C1 segment of cervical spinal cord (tissue), 14 donors: ENCODE measurements around the gene COL4A3.
A peak's percentile ranks its signal among the peaks of the same experiment; 100 is the strongest.

Source experiments
- DNase-seq, 14 donors: peaks; one replicate each; lab custom pipeline; 2025; lab: John Stamatoyannopoulos, UW

The COL4A3 gene

GRCh38 chr2:227163998-227164762 is at the start of gene COL4A3, which contains the start of gene COL4A4:
TSS of gene COL4A3 (plus strand) at chr2:227164624. CDS start at chr2:227164727, 103 bp downstream.
TSS of gene COL4A4 (minus strand) at chr2:227164205. CDS start at chr2:227147483, 16,722 bp downstream.
- DNase-seq: peak in 1 of 14 donors; percentile 6

- DNase-seq: no peak
These were observed 48.7 kb upstream of the COL4A3 start for GRCh38 chr2:227115761-227116160.

GRCh38 chr2:227117027-227117426 is 47.4 kb upstream of the COL4A3 start:
- no peak for DNase-seq

- DNase-seq: no peak
These were observed 46.6 kb upstream of the COL4A3 start for GRCh38 chr2:227117852-227118251.

GRCh38 chr2:227118353-227118752 is 46.1 kb upstream of the COL4A3 start:
- DNase-seq: no peak

GRCh38 chr2:227123697-227124096 is 40.7 kb upstream of the COL4A3 start:
- no peak for DNase-seq

GRCh38 chr2:227124811-227125210 is 39.6 kb upstream of the COL4A3 start:
- DNase-seq: no peak

- no peak for DNase-seq
These were observed 38.9 kb upstream of the COL4A3 start for GRCh38 chr2:227125506-227125905.

GRCh38 chr2:227127201-227127600 is 37.2 kb upstream of the COL4A3 start:
- DNase-seq: no peak

GRCh38 chr2:227130636-227131035 is 33.8 kb upstream of the COL4A3 start:
- no peak for DNase-seq

GRCh38 chr2:227132986-227133385 is 31.4 kb upstream of the COL4A3 start:
- no peak for DNase-seq

GRCh38 chr2:227134591-227134990 is 29.8 kb upstream of the COL4A3 start:
- no peak for DNase-seq

GRCh38 chr2:227141301-227141700 is 23.1 kb upstream of the COL4A3 start:
- DNase-seq: no peak

GRCh38 chr2:227143895-227144294 is 20.5 kb upstream of the COL4A3 start:
- DNase-seq: no peak

- DNase-seq: no peak
These were observed 18.0 kb upstream of the COL4A3 start for GRCh38 chr2:227146456-227146855.

- DNase-seq: no peak
These were observed 17.4 kb upstream of the COL4A3 start for GRCh38 chr2:227147023-227147422.

- DNase-seq: no peak
These were observed 16.3 kb upstream of the COL4A3 start for GRCh38 chr2:227148106-227148505.

GRCh38 chr2:227150222-227150936 is 14.0 kb upstream of the COL4A3 start:
- DNase-seq: no peak

- DNase-seq: no peak
These were observed 12.2 kb upstream of the COL4A3 start for GRCh38 chr2:227152093-227152766.

- no peak for DNase-seq
These were observed 11.1 kb upstream of the COL4A3 start for GRCh38 chr2:227153307-227153706.

GRCh38 chr2:227153758-227154486 is 10.5 kb upstream of the COL4A3 start:
- no peak for DNase-seq
